ENCODE results near the gene SIN3B.

The SIN3B gene

DNA sequence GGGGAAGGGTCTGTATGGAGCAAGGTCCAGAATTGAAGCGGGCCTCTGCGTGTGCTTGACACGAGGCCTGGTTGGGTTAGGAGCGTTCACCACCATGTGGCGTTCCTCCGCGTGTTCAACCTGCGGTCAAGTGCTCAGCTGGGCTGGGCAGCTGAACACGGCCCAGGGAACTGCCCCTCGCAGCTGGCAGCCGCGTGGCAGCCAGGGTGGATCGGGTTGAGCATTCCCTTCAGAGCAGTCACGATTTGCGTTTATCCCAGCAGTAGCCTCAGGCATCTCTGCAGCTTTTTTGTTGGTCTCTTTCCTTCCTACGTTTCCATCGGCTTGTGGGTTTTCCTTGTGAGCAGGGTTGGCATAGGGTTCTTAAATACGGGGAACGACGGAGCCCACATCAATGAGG is 30.9 kb downstream of the SIN3B start:
- TF ChIP-seq ZNF384 (IDR thresholded peaks at IDR 0.05), result no peak
- TF ChIP-seq HDGF (IDR thresholded peaks at IDR 0.05; ENCODE audit: borderline replicate concordance), result no peak
- TF ChIP-seq FOXK2 (IDR thresholded peaks at IDR 0.05), result no peak
- no peak for TF ChIP-seq FOXA1 (IDR thresholded peaks at IDR 0.05)
- TF ChIP-seq L3MBTL2 (conservative IDR thresholded peaks at IDR 0.05), result no peak
- TF ChIP-seq ELF4 (IDR thresholded peaks at IDR 0.05), result no peak
- TF ChIP-seq CTBP1 (IDR thresholded peaks at IDR 0.05; ENCODE audit: borderline replicate concordance), result no peak
- TF ChIP-seq LEF1 (IDR thresholded peaks at IDR 0.05; ENCODE audit: borderline replicate concordance), result no peak
- no peak for TF ChIP-seq ARNT (IDR thresholded peaks at IDR 0.05)
- no peak for TF ChIP-seq FOXM1 (IDR thresholded peaks at IDR 0.05; ENCODE audit: borderline replicate concordance)
- TF ChIP-seq, protein P1, sequence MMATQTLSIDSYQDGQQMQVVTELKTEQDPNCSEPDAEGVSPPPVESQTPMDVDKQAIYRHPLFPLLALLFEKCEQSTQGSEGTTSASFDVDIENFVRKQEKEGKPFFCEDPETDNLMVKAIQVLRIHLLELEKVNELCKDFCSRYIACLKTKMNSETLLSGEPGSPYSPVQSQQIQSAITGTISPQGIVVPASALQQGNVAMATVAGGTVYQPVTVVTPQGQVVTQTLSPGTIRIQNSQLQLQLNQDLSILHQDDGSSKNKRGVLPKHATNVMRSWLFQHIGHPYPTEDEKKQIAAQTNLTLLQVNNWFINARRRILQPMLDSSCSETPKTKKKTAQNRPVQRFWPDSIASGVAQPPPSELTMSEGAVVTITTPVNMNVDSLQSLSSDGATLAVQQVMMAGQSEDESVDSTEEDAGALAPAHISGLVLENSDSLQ (IDR thresholded peaks at IDR 0.05), result no peak
- TF ChIP-seq NFRKB (IDR thresholded peaks at IDR 0.05), result no peak
- no peak for TF ChIP-seq BHLHE40 (IDR thresholded peaks at IDR 0.05; ENCODE audit: borderline replicate concordance)
- TF ChIP-seq SUZ12 (IDR thresholded peaks at IDR 0.05), result no peak
- no peak for TF ChIP-seq SP1 (IDR thresholded peaks at IDR 0.05)
- no peak for DNase-seq (ENCODE audit: extremely low spot score)
- ChIA-PET CTCF (no interaction called here), POLR2A (no interaction called here)

DNA sequence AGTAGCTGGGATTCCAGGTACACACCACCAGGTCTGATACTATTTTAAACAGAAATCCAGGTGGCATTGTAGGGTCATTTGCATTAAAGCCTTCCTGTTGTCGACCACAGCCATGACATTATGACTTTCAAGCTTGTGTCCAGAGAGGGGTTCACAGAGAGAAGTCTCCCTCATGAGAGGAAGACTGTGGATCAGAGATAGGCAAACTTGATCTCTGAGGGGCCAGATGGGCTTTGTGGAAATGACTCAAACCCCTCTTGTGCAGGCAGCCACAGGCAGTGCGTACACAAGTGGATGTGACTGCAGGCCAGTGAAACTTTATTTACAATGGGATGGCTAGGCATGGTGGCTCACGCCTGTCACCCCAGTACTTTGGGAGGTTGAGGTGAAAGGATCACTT is 31.8 kb downstream of the SIN3B start:
- POLR2A ChIA-PET, result no interaction called here
- DNase-seq (ENCODE audit: extremely low spot score), result no peak
- CTCF ChIA-PET, result no interaction called here
- TF ChIP-seq ARNT (IDR thresholded peaks at IDR 0.05), result no peak
- no peak for TF ChIP-seq L3MBTL2 (conservative IDR thresholded peaks at IDR 0.05)
- no peak for TF ChIP-seq TARDBP (IDR thresholded peaks at IDR 0.05)
- no peak for TF ChIP-seq BHLHE40 (IDR thresholded peaks at IDR 0.05; ENCODE audit: borderline replicate concordance)
- TF ChIP-seq SUZ12 (IDR thresholded peaks at IDR 0.05), result no peak
- TF ChIP-seq ZNF384 (IDR thresholded peaks at IDR 0.05), result no peak
- no peak for TF ChIP-seq FOXM1 (IDR thresholded peaks at IDR 0.05; ENCODE audit: borderline replicate concordance)
- TF ChIP-seq FOXA1 (IDR thresholded peaks at IDR 0.05), result no peak
- no peak for TF ChIP-seq SP1 (IDR thresholded peaks at IDR 0.05)
- no peak for TF ChIP-seq CTBP1 (IDR thresholded peaks at IDR 0.05; ENCODE audit: borderline replicate concordance)
- TF ChIP-seq HDGF (IDR thresholded peaks at IDR 0.05; ENCODE audit: borderline replicate concordance), result no peak
- TF ChIP-seq, protein P1 (IDR thresholded peaks at IDR 0.05), result no peak

DNA sequence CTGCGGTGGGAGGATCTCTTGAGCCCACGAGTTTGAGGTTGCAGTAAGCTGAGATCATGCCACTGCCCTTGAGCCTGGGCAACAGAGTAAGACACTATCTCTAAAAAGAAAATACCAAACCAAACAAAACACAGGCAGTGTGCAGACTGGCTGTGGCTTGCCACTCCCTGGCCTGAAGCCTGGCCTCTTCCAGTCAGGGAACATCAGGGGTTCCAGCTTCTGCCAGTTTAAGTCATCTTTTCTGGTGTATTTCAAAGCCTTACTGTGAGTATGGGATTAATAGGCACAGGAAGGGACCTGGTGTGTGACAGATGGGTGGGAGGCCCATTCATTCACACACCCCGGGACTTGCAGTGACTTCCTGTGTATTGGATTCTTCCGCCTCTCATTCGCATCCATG is 32.6 kb downstream of the SIN3B start:
- DNase-seq (ENCODE audit: extremely low spot score), result no peak
- ChIA-PET POLR2A (no interaction called here), CTCF (no interaction called here)
- TF ChIP-seq ELF4 (IDR thresholded peaks at IDR 0.05) (no peak), ARNT (IDR thresholded peaks at IDR 0.05) (no peak), ZNF384 (IDR thresholded peaks at IDR 0.05) (no peak), BHLHE40 (IDR thresholded peaks at IDR 0.05; ENCODE audit: borderline replicate concordance) (no peak), LEF1 (IDR thresholded peaks at IDR 0.05; ENCODE audit: borderline replicate concordance) (no peak), FOXA1 (IDR thresholded peaks at IDR 0.05) (no peak), HDGF (IDR thresholded peaks at IDR 0.05; ENCODE audit: borderline replicate concordance) (no peak), L3MBTL2 (conservative IDR thresholded peaks at IDR 0.05) (no peak), SP1 (IDR thresholded peaks at IDR 0.05) (no peak), TARDBP (IDR thresholded peaks at IDR 0.05) (no peak), SUZ12 (IDR thresholded peaks at IDR 0.05) (no peak), FOXK2 (IDR thresholded peaks at IDR 0.05) (no peak)
- TF ChIP-seq, protein P1 (IDR thresholded peaks at IDR 0.05), result no peak

DNA sequence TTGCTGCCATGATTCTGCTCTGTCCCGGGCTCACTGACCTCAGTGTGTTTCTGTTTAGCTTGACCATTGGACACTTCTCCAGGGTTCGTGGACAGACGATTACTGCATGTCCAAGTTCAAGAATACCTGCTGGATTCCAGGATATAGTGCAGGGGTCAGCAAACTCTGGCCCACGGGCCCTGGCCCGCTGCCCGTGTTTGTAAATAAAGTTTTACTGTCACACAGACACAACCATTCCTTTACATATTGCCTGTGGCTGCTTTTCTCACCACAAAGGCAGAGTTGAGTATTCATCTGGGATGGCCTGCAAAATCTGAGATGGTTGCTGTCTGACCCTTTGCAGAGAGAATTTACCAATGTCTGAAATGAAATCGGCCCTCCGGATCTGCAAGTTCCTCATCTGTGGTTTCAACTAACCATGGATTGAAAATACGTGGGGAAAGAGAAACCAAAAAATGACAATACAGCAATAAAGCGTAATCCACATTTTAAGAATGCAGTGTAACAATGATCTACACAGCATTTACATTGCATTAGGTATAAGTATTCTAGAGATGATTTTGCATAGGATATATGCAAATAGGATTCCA is 33.7 kb downstream of the SIN3B start:
- POLR2A ChIA-PET, result no interaction called here
- TF ChIP-seq ARNT (IDR thresholded peaks at IDR 0.05), result no peak
- TF ChIP-seq TARDBP (IDR thresholded peaks at IDR 0.05), result no peak
- no peak for TF ChIP-seq ELF4 (IDR thresholded peaks at IDR 0.05)
- TF ChIP-seq FOXK2 (IDR thresholded peaks at IDR 0.05), result no peak
- no peak for TF ChIP-seq LEF1 (IDR thresholded peaks at IDR 0.05; ENCODE audit: borderline replicate concordance)
- TF ChIP-seq FOXA1 (IDR thresholded peaks at IDR 0.05), result no peak
- no peak for TF ChIP-seq SUZ12 (IDR thresholded peaks at IDR 0.05)
- TF ChIP-seq NFRKB (IDR thresholded peaks at IDR 0.05), result no peak
- no peak for TF ChIP-seq BHLHE40 (IDR thresholded peaks at IDR 0.05; ENCODE audit: borderline replicate concordance)
- TF ChIP-seq CTBP1 (IDR thresholded peaks at IDR 0.05; ENCODE audit: borderline replicate concordance), result no peak
- TF ChIP-seq HDGF (IDR thresholded peaks at IDR 0.05; ENCODE audit: borderline replicate concordance), result no peak
- TF ChIP-seq ZNF384 (IDR thresholded peaks at IDR 0.05), result no peak
- TF ChIP-seq L3MBTL2 (conservative IDR thresholded peaks at IDR 0.05), result no peak
- TF ChIP-seq FOXM1 (IDR thresholded peaks at IDR 0.05; ENCODE audit: borderline replicate concordance), result no peak
- TF ChIP-seq, protein P1 (IDR thresholded peaks at IDR 0.05), result no peak
- TF ChIP-seq SP1 (IDR thresholded peaks at IDR 0.05), result no peak
- CTCF ChIA-PET, result no interaction called here
- no peak for DNase-seq (ENCODE audit: extremely low spot score)

DNA sequence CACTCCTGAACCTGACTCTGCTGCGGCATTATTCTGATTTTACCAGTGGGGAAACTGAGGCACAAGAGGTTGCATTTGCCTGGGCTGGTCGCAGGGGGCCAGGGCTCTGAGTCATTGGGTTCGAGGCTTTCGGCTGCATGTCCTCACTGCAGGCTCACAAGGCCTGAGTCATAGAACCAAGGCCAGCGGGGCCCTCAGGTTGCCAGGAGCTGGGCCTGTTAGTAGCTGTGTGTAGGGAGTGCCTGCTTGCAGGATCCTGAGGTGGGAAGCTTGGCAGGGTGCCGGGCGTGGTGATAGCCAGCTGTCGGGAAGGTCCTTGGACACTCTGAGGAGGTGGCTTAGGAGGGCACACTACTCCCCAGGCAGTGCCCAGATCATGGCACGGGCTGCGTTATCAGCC is 38.0 kb downstream of the SIN3B start:
- TF ChIP-seq L3MBTL2 (conservative IDR thresholded peaks at IDR 0.05) (no peak), ARNT (IDR thresholded peaks at IDR 0.05) (no peak), LEF1 (IDR thresholded peaks at IDR 0.05; ENCODE audit: borderline replicate concordance) (no peak), CTBP1 (IDR thresholded peaks at IDR 0.05; ENCODE audit: borderline replicate concordance) (no peak), HDGF (IDR thresholded peaks at IDR 0.05; ENCODE audit: borderline replicate concordance) (no peak), FOXM1 (IDR thresholded peaks at IDR 0.05; ENCODE audit: borderline replicate concordance) (no peak), ELF4 (IDR thresholded peaks at IDR 0.05) (no peak), ZNF384 (IDR thresholded peaks at IDR 0.05) (no peak), FOXA1 (IDR thresholded peaks at IDR 0.05) (no peak), FOXK2 (IDR thresholded peaks at IDR 0.05) (no peak), SP1 (IDR thresholded peaks at IDR 0.05) (no peak), BHLHE40 (IDR thresholded peaks at IDR 0.05; ENCODE audit: borderline replicate concordance) (no peak), NFRKB (IDR thresholded peaks at IDR 0.05) (no peak)
- TF ChIP-seq, protein P1 (IDR thresholded peaks at IDR 0.05), result no peak
- ChIA-PET POLR2A (no interaction called here), CTCF (no interaction called here)
- DNase-seq (ENCODE audit: extremely low spot score), result no peak
